GM23248 (cell line): Measurements from ENCODE around the gene EFNB1. TPM values are rescaled to one million over a fixed set of nuclear protein-coding genes. Genes with fewer than 3 reads are reported as not detected.

Experiments used
- DNase-seq: peaks from one replicate; pipeline ENCODE4 v3.0.0-alpha.2; 2015
- H2AFZ ChIP-seq: fragments of 200-600 bp; sonication (generic); 2 replicates; pipeline ENCODE4 v1.6.1; 2016; ENCODE audit warnings: antibody characterized with exemption
- H3F3A ChIP-seq: fragments of 200-600 bp; sonication (generic); 2 replicates; pipeline ENCODE4 v1.6.1; 2016; ENCODE audit warnings: mild to moderate bottlenecking, antibody characterized with exemption, mixed run types; ENCODE audit not compliant: insufficient read depth
- H3K27ac ChIP-seq: fragments of 200-600 bp; sonication (generic); 2 replicates; pipeline ENCODE4 v1.5.1; 2016; ENCODE audit warnings: mild to moderate bottlenecking
- H3K27me3 ChIP-seq: fragments of 200-600 bp; sonication (generic); replicated peaks from 2 replicates; pipeline ENCODE4 v1.6.1; 2016; ENCODE audit warnings: mild to moderate bottlenecking; ENCODE audit not compliant: insufficient read depth
- H3K36me3 ChIP-seq: fragments of 200-600 bp; sonication (generic); 2 replicates; pipeline ENCODE4 v1.6.1; 2016; ENCODE audit warnings: low read depth, mild to moderate bottlenecking
- H3K4me1 ChIP-seq: fragments of 200-600 bp; sonication (generic); 2 replicates; pipeline ENCODE4 v1.6.1; 2016; ENCODE audit warnings: mild to moderate bottlenecking; ENCODE audit not compliant: insufficient read depth
- H3K4me2 ChIP-seq: fragments of 200-600 bp; sonication (generic); one replicate; pipeline ENCODE4 v1.6.1; 2016; ENCODE audit warnings: mild to moderate bottlenecking; ENCODE audit not compliant: unreplicated experiment
- H3K4me3 ChIP-seq: fragments of 200-600 bp; sonication (generic); 2 replicates; pipeline ENCODE4 v1.5.1; 2016; ENCODE audit warnings: mild to moderate bottlenecking
- H3K79me2 ChIP-seq: fragments of 200-600 bp; sonication (generic); 2 replicates; pipeline ENCODE4 v1.6.1; 2016; ENCODE audit warnings: mild to moderate bottlenecking; ENCODE audit not compliant: insufficient read depth
- H3K9ac ChIP-seq: fragments of 200-600 bp; sonication (generic); 2 replicates; pipeline ENCODE4 v1.6.1; 2016; ENCODE audit warnings: mild to moderate bottlenecking
- H3K9me2 ChIP-seq: fragments of 200-600 bp; sonication (generic); 2 replicates; pipeline ENCODE4 v1.6.1; 2016; ENCODE audit warnings: mixed run types, mild to moderate bottlenecking, moderate library complexity; ENCODE audit not compliant: insufficient read depth
- H3K9me3 ChIP-seq: fragments of 200-600 bp; sonication (generic); one replicate; pipeline ENCODE4 v1.6.1; 2017; ENCODE audit warnings: low read depth
- H4K20me1 ChIP-seq: fragments of 200-600 bp; sonication (generic); 2 replicates; pipeline ENCODE4 v1.6.0; 2016; ENCODE audit not compliant: insufficient read depth
- EZH2 ChIP-seq: fragments of 200-600 bp; sonication (generic); IDR thresholded peaks from 2 replicates; pipeline ENCODE4 v1.6.1; 2018; ENCODE audit warnings: antibody characterized with exemption, mild to moderate bottlenecking; ENCODE audit not compliant: insufficient read depth, poor library complexity, severe bottlenecking
- EZH2phosphoT487 ChIP-seq: fragments of 200-600 bp; sonication (generic); IDR thresholded peaks from 2 replicates; pipeline ENCODE4 v1.6.1; 2018; ENCODE audit warnings: antibody characterized with exemption, moderate library complexity, mild to moderate bottlenecking, low read depth; ENCODE audit not compliant: insufficient read depth
- WGBS, 2 experiments: methylation state at CpG; one replicate each; pipeline ENCODE4 v1.1.6; 2015 to 2017; ENCODE audit warnings: low lambda C conversion rate in 2 of 2, low coverage in 1 of 2; ENCODE audit errors: missing lambda C conversion rate in 2 of 2; 5-methylcytosine and 5-hydroxymethylcytosine counted together
- in situ Hi-C: fragments of 300-500 bp; cut with MboI; formaldehyde crosslinking; loops from 2 replicates; pipeline ENCODE4 v1.15.0; 2020
- polyA plus RNA-seq: library from polyadenylated mRNA; unstranded; fragments of >200 nt; fragmentation: Nextera tagmentation; extraction: Ambion mirVana; gene quantifications from 2 replicates; pipeline ENCODE4 v1.2.1, GENCODE V29; 2016
- total RNA-seq: library from RNA; depleted of rRNA; stranded (reverse); fragments of >200 nt; shearing (Covaris generic); gene quantifications from 2 replicates; pipeline ENCODE4 v1.2.3, GENCODE V29; 2014

Gene EFNB1
- total and polyA plus RNA-seq, 2 experiments from 2014 or later = 5.3 to 15.8 TPM

DNA sequence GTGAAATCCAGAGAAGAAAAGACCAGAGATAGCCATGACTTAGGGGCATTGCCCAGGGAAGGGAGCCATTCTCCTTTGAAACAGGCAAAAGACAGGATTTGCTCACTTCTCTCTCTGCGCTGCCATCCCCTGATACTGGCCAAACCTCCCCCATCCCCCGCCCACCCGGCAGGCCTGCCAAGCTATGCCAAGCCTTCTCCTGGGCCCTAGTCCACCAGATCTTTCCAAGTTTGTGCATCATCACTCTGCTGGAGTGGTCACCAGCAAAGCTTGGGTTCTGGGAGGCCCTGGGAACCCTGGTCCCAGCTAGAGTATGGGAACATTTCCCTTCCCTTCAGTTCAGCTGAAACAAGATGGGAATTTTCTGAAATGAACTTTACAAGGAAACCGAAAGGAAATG is 18.4 kb downstream of the EFNB1 start:
- WGBS, 2 experiments = 27 to 40% methylated on average over 1 to 4 of the region's 4 CpGs
- Histone ChIP-seq H3K9me3 (no peaks in the 10 kb centered on the region), H3K4me2 (no peak overlapping the region), H3K4me3 (no peak overlapping the region), H3K9me2 (no peaks in the 10 kb centered on the region), H2AFZ (no peak overlapping the region), H3K36me3 (no peaks in the 10 kb centered on the region), H3K4me1 (no peaks in the 10 kb centered on the region), H3F3A (no peaks in the 10 kb centered on the region), H4K20me1 (no peaks in the 10 kb centered on the region), H3K27ac (no peak overlapping the region), H3K27me3 (no peaks in the 10 kb centered on the region), H3K79me2 (no peaks in the 10 kb centered on the region), H3K9ac (no peak overlapping the region)
- no peak for DNase-seq
- no peak for TF ChIP-seq EZH2phosphoT487
- TF ChIP-seq EZH2 = no peak
- in situ Hi-C loops = no loop called here

DNA sequence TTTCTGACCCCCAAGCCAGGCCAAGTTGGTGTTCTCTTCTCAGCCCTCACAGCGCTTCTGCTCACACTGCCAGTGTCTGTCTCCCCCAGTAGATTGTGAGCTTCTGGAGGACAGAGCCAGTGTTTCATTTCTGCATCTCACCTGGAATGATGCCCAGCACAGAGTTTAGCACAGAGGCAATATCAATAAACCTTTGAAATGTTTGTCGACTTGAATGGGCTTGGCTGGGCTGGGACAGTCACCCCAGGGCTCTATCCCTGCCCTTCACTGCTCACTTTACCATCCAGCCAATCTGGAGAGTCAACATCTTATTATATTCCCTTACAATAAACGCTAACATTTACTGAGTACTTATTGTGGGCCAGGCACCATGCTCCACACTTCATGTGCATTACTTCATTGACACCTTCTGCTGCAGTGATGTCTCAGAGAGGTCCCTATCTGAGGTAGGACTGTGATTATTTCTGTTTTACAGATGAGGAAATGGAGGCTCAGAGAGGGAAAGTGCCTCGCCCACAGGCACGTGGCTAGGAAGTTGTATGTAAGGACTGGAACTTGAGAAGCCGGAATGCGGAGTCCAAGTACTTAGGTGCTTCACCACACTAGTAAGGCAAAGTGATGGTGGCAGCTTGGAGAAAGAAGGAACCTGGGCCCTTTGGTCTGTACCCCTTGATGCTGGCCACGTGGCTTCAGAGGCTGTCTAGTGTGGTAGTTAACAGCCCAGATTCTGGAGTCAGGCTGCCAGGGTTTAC is 19.5 kb downstream of the EFNB1 start:
- Histone ChIP-seq H3K4me3 (no peak overlapping the region), H3K9ac (no peak overlapping the region), H4K20me1 (no peaks in the 10 kb centered on the region), H3K27ac (no peak overlapping the region), H3K4me2 (no peak overlapping the region), H3K36me3 (no peaks in the 10 kb centered on the region), H3K9me2 (no peaks in the 10 kb centered on the region), H3K27me3 (no peaks in the 10 kb centered on the region), H3K4me1 (no peaks in the 10 kb centered on the region), H3F3A (no peaks in the 10 kb centered on the region), H2AFZ (no peak overlapping the region), H3K79me2 (no peaks in the 10 kb centered on the region), H3K9me3 (no peaks in the 10 kb centered on the region)
- 80 to 83% methylated on average over 8 of the region's 8 CpGs for WGBS, 2 experiments
- DNase-seq = no peak
- in situ Hi-C loops = no loop called here
- TF ChIP-seq EZH2phosphoT487 (no peak), EZH2 (no peak)

DNA sequence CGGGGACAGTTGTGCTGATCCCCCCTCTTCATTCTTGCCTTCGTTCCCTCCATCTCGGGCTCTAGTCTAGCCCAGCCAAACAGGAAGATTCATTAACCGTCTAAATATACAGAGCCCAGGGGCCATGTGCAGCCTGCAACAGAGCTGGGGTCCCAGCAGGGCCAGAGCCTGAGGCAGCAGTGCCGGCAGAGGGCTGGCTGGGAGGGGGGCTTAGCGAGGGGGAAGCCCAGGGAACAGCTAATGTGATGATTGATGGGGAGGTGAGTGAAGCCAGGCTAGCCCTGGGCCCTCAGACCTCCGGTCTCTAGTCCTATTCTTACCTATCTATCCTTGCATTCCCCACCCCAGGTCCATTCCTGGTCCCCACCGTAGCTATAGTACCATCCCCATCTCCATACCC is 22.3 kb downstream of the EFNB1 start:
- Histone ChIP-seq H3K4me3 (no peak overlapping the region), H3K4me1 (no peaks in the 10 kb centered on the region), H3K9me3 (no peaks in the 10 kb centered on the region), H4K20me1 (no peaks in the 10 kb centered on the region), H3K27me3 (no peaks in the 10 kb centered on the region), H3K9me2 (no peaks in the 10 kb centered on the region), H3K36me3 (no peaks in the 10 kb centered on the region), H2AFZ (no peak overlapping the region), H3K9ac (no peak overlapping the region), H3K79me2 (no peaks in the 10 kb centered on the region), H3K4me2 (no peak overlapping the region), H3F3A (no peaks in the 10 kb centered on the region), H3K27ac (no peak overlapping the region)
- 42 to 55% methylated on average over 5 to 6 of the region's 8 CpGs for WGBS, 2 experiments
- TF ChIP-seq EZH2 = no peak
- TF ChIP-seq EZH2phosphoT487 = no peak
- in situ Hi-C loops = no loop called here
- DNase-seq = no peak

DNA sequence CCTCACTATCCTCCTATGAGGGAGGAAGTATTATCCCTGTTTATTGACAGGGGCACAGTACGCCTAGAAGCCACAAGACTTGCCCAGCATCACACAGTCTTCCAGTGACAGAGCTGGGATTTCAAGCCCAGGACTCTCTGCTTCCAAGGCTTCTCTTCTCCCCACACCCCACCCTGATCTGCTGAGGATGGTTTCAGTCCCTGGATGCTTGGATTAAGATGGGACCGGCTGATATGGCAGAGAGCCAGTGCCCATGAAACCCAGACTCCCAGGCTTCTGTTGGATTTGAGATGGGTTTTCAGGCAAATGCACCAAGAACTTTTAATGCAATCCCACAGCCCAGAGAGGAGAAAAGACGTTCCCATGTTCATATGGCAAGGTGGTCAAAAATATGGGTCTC is 23.2 kb downstream of the EFNB1 start:
- Histone ChIP-seq H3F3A (no peaks in the 10 kb centered on the region), H3K36me3 (no peaks in the 10 kb centered on the region), H3K9me2 (no peaks in the 10 kb centered on the region), H3K9me3 (no peaks in the 10 kb centered on the region), H3K27ac (no peak overlapping the region), H3K9ac (no peak overlapping the region), H3K4me1 (no peaks in the 10 kb centered on the region), H3K4me3 (no peak overlapping the region), H3K27me3 (no peaks in the 10 kb centered on the region), H3K79me2 (no peaks in the 10 kb centered on the region), H3K4me2 (no peak overlapping the region), H4K20me1 (no peaks in the 10 kb centered on the region), H2AFZ (no peak overlapping the region)
- DNase-seq = no peak
- WGBS, 2 experiments = 56 to 68% methylated on average over 3 of the region's 3 CpGs
- TF ChIP-seq EZH2 = no peak
- TF ChIP-seq EZH2phosphoT487 = no peak
- in situ Hi-C loops = no loop called here
